ENCODE results near the gene TMEM190. TPM values are rescaled to one million over a fixed set of nuclear protein-coding genes. Genes with fewer than 3 reads are reported as not detected.
A peak's percentile ranks its signal among the peaks of the same experiment; 100 is the strongest.
"Not testable (repeated sequence)": the region's sequence is repeated elsewhere in the genome, so short reads cannot be mapped to it uniquely, and the experiment has no call there.

TMEM190 gene
- polyA plus RNA-seq, 4 donors = 0.30 to 0.31 TPM; not detected in 2

- DNase-seq = peak; percentile 99
- H3K27ac ChIP-seq (ENCODE audit: low read depth in 1 of 3, low read length in 2 of 3) = peak overlapping the region; percentile 95 to 98 (median 97)
- H3K27me3 ChIP-seq (ENCODE audit: control insufficient read depth in 3 of 3, insufficient read depth in 3 of 3, low read length in 3 of 3) = no peaks in the 10 kb centered on the region
- peaks cover 7 to 16% (median 8%) of the 10 kb centered on the region in 3 donors for H3K4me1 ChIP-seq (ENCODE audit: control insufficient read depth in 3 of 3, insufficient read depth in 2 of 3, low read depth in 1 of 3, low read length in 2 of 3)
- 1% methylated on average over 63 to 72 of the region's 72 CpGs for WGBS, 3 donors
- H3K4me3 ChIP-seq (ENCODE audit: low read depth in 1 of 3, low read length in 3 of 3) = peak overlapping the region; percentile 50 to 89 (median 82)
- peaks cover 0 to 13% of the 10 kb centered on the region in 2 donors for H3K9me3 ChIP-seq (ENCODE audit: control insufficient read depth in 2 of 2, insufficient read depth in 1 of 2, low read depth in 1 of 2, low read length in 1 of 2)
- no peak for FAIRE-seq
- peaks cover under 1 to 32% (median 1%) of the 10 kb centered on the region in 3 donors for H3K36me3 ChIP-seq (ENCODE audit: control insufficient read depth in 3 of 3, insufficient read depth in 2 of 3, low read depth in 1 of 3, low read length in 3 of 3)
Measured at GRCh38 chr19:55407800-55408532, 31.3 kb downstream of the TMEM190 start.

GRCh38 chr19:55408533-55408872 is 31.9 kb downstream of the TMEM190 start:
- Histone ChIP-seq H3K4me1 (ENCODE audit: control insufficient read depth in 3 of 3, insufficient read depth in 2 of 3, low read depth in 1 of 3, low read length in 2 of 3) (peaks cover 7 to 16% (median 8%) of the 10 kb centered on the region in 3 donors), H3K36me3 (ENCODE audit: control insufficient read depth in 3 of 3, insufficient read depth in 2 of 3, low read depth in 1 of 3, low read length in 3 of 3) (peaks cover 0 to 28% (median 0%) of the 10 kb centered on the region in 3 donors), H3K27me3 (ENCODE audit: control insufficient read depth in 3 of 3, insufficient read depth in 3 of 3, low read length in 3 of 3) (no peaks in the 10 kb centered on the region), H3K4me3 (ENCODE audit: low read depth in 1 of 3, low read length in 3 of 3) (peak overlapping the region in 2 of 3 donors; percentile 50 to 82), H3K9me3 (ENCODE audit: control insufficient read depth in 2 of 2, insufficient read depth in 1 of 2, low read depth in 1 of 2, low read length in 1 of 2) (peaks cover 0 to 13% of the 10 kb centered on the region in 2 donors), H3K27ac (ENCODE audit: low read depth in 1 of 3, low read length in 2 of 3) (peak overlapping the region; percentile 6 to 98 (median 95))
- WGBS, 3 donors = 68 to 72% (median 69%) methylated on average over 9 of the region's 9 CpGs
- FAIRE-seq (no peak), DNase-seq (no peak)

DNA sequence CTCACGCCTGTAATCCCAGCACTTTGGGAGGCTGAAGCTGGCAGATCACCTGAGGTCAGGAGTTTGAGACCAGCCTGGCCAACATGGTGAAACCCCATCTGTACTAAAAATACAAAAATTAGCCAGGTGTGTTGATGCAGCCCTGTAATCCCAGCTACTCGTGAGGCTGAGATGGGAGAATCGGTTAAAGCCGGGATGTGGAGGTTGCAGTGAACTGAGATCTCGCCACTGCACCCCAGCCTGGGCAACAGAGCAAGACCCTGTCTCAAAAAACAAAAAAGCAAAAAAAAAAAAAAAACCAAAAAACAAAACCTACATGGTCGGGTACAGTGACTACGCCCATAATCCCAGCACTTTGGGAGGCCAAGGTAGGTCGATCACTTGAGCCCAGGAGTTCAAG is 32.6 kb downstream of the TMEM190 start:
- not testable (repeated sequence) for H3K27ac ChIP-seq (ENCODE audit: low read depth in 1 of 3, low read length in 2 of 3); H3K27me3 ChIP-seq (ENCODE audit: control insufficient read depth in 3 of 3, insufficient read depth in 3 of 3, low read length in 3 of 3); DNase-seq; FAIRE-seq; H3K4me3 ChIP-seq (ENCODE audit: low read depth in 1 of 3, low read length in 3 of 3)
- Histone ChIP-seq H3K9me3 (ENCODE audit: control insufficient read depth in 2 of 2, insufficient read depth in 1 of 2, low read depth in 1 of 2, low read length in 1 of 2) (peaks cover 0 to 13% of the 10 kb centered on the region in 2 donors), H3K36me3 (ENCODE audit: control insufficient read depth in 3 of 3, insufficient read depth in 2 of 3, low read depth in 1 of 3, low read length in 3 of 3) (peaks cover 0 to 21% (median 0%) of the 10 kb centered on the region in 3 donors), H3K4me1 (ENCODE audit: control insufficient read depth in 3 of 3, insufficient read depth in 2 of 3, low read depth in 1 of 3, low read length in 2 of 3) (peaks cover 7 to 16% (median 8%) of the 10 kb centered on the region in 3 donors)
- 92 to 95% (median 93%) methylated on average over 8 of the region's 8 CpGs for WGBS, 3 donors

- H3K9me3 ChIP-seq (ENCODE audit: control insufficient read depth in 2 of 2, insufficient read depth in 1 of 2, low read depth in 1 of 2, low read length in 1 of 2) = peaks cover 0 to 13% of the 10 kb centered on the region in 2 donors
- H3K4me1 ChIP-seq (ENCODE audit: control insufficient read depth in 3 of 3, insufficient read depth in 2 of 3, low read depth in 1 of 3, low read length in 2 of 3) = peaks cover 7 to 16% (median 8%) of the 10 kb centered on the region in 3 donors
- H3K27ac ChIP-seq (ENCODE audit: low read depth in 1 of 3, low read length in 2 of 3) = no peak overlapping the region
- WGBS, 3 donors = 87 to 91% (median 91%) methylated on average over 2 of the region's 2 CpGs
- FAIRE-seq (no peak), DNase-seq (no peak)
- peaks cover 0 to 15% (median 0%) of the 10 kb centered on the region in 3 donors for H3K36me3 ChIP-seq (ENCODE audit: control insufficient read depth in 3 of 3, insufficient read depth in 2 of 3, low read depth in 1 of 3, low read length in 3 of 3)
- no peak overlapping the region for H3K4me3 ChIP-seq (ENCODE audit: low read depth in 1 of 3, low read length in 3 of 3)
- no peaks in the 10 kb centered on the region for H3K27me3 ChIP-seq (ENCODE audit: control insufficient read depth in 3 of 3, insufficient read depth in 3 of 3, low read length in 3 of 3)
Measured at GRCh38 chr19:55410168-55410567, 33.5 kb downstream of the TMEM190 start.

GRCh38 chr19:55418185-55418584 is 41.6 kb downstream of the TMEM190 start:
- 7 to 19% (median 8%) methylated on average over 7 of the region's 7 CpGs for WGBS, 3 donors
- H3K36me3 ChIP-seq (ENCODE audit: control insufficient read depth in 3 of 3, insufficient read depth in 2 of 3, low read depth in 1 of 3, low read length in 3 of 3) = no peaks in the 10 kb centered on the region
- H3K27ac ChIP-seq (ENCODE audit: low read depth in 1 of 3, low read length in 2 of 3) = no peak overlapping the region
- H3K9me3 ChIP-seq (ENCODE audit: control insufficient read depth in 2 of 2, insufficient read depth in 1 of 2, low read depth in 1 of 2, low read length in 1 of 2) = peaks cover 0 to 6% of the 10 kb centered on the region in 2 donors
- no peak for FAIRE-seq
- peaks cover 0 to 2% (median 0%) of the 10 kb centered on the region in 3 donors for H3K27me3 ChIP-seq (ENCODE audit: control insufficient read depth in 3 of 3, insufficient read depth in 3 of 3, low read length in 3 of 3)
- DNase-seq = peak; percentile 82 to 86
- H3K4me1 ChIP-seq (ENCODE audit: control insufficient read depth in 3 of 3, insufficient read depth in 2 of 3, low read depth in 1 of 3, low read length in 2 of 3) = no peaks in the 10 kb centered on the region
- no peak overlapping the region for H3K4me3 ChIP-seq (ENCODE audit: low read depth in 1 of 3, low read length in 3 of 3)

GRCh38 chr19:55419103-55419502 is 42.5 kb downstream of the TMEM190 start:
- no peaks in the 10 kb centered on the region for H3K36me3 ChIP-seq (ENCODE audit: control insufficient read depth in 3 of 3, insufficient read depth in 2 of 3, low read depth in 1 of 3, low read length in 3 of 3)
- peaks cover 0 to 3% (median 2%) of the 10 kb centered on the region in 3 donors for H3K27me3 ChIP-seq (ENCODE audit: control insufficient read depth in 3 of 3, insufficient read depth in 3 of 3, low read length in 3 of 3)
- FAIRE-seq (no peak), DNase-seq (no peak)
- WGBS, 3 donors = 50 to 60% (median 54%) methylated on average over 5 of the region's 5 CpGs
- peaks cover 0 to 6% of the 10 kb centered on the region in 2 donors for H3K9me3 ChIP-seq (ENCODE audit: control insufficient read depth in 2 of 2, insufficient read depth in 1 of 2, low read depth in 1 of 2, low read length in 1 of 2)
- no peaks in the 10 kb centered on the region for H3K4me1 ChIP-seq (ENCODE audit: control insufficient read depth in 3 of 3, insufficient read depth in 2 of 3, low read depth in 1 of 3, low read length in 2 of 3)
- no peak overlapping the region for H3K27ac ChIP-seq (ENCODE audit: low read depth in 1 of 3, low read length in 2 of 3)
- no peak overlapping the region for H3K4me3 ChIP-seq (ENCODE audit: low read depth in 1 of 3, low read length in 3 of 3)

- DNase-seq (no peak), FAIRE-seq (no peak)
- 62 to 73% (median 71%) methylated on average over 5 of the region's 5 CpGs for WGBS, 3 donors
- no peaks in the 10 kb centered on the region for H3K4me1 ChIP-seq (ENCODE audit: control insufficient read depth in 3 of 3, insufficient read depth in 2 of 3, low read depth in 1 of 3, low read length in 2 of 3)
- no peaks in the 10 kb centered on the region for H3K36me3 ChIP-seq (ENCODE audit: control insufficient read depth in 3 of 3, insufficient read depth in 2 of 3, low read depth in 1 of 3, low read length in 3 of 3)
- peaks cover 0 to 8% of the 10 kb centered on the region in 2 donors for H3K9me3 ChIP-seq (ENCODE audit: control insufficient read depth in 2 of 2, insufficient read depth in 1 of 2, low read depth in 1 of 2, low read length in 1 of 2)
- H3K27me3 ChIP-seq (ENCODE audit: control insufficient read depth in 3 of 3, insufficient read depth in 3 of 3, low read length in 3 of 3) = peaks cover 0 to 4% (median 3%) of the 10 kb centered on the region in 3 donors
- no peak overlapping the region for H3K27ac ChIP-seq (ENCODE audit: low read depth in 1 of 3, low read length in 2 of 3)
- no peak overlapping the region for H3K4me3 ChIP-seq (ENCODE audit: low read depth in 1 of 3, low read length in 3 of 3)
Measured at GRCh38 chr19:55419624-55420236, 43.1 kb downstream of the TMEM190 start.

DNA sequence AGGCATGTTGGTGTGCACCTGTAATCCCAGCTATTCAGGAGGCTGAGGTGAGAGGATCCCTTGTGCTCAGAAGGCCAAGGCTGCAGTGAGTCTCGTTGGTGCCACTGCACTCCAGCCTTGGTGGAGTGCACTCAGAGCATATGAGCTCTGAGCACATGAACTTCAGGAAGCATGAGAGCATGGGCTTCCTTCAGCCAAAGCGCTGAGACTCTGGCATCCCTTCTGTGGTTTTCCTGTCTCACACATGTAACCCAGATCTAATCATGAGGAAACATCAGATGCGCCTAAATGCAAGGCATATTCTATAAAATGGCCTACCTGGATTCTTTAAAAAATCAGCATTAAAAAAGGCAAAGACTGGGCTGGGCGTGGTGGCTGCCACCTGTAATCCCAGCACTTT is 44.7 kb downstream of the TMEM190 start:
- not testable (repeated sequence) for H3K4me3 ChIP-seq (ENCODE audit: low read depth in 1 of 3, low read length in 3 of 3); H3K36me3 ChIP-seq (ENCODE audit: control insufficient read depth in 3 of 3, insufficient read depth in 2 of 3, low read depth in 1 of 3, low read length in 3 of 3); H3K9me3 ChIP-seq (ENCODE audit: control insufficient read depth in 2 of 2, insufficient read depth in 1 of 2, low read depth in 1 of 2, low read length in 1 of 2); DNase-seq; H3K27me3 ChIP-seq (ENCODE audit: control insufficient read depth in 3 of 3, insufficient read depth in 3 of 3, low read length in 3 of 3); H3K4me1 ChIP-seq (ENCODE audit: control insufficient read depth in 3 of 3, insufficient read depth in 2 of 3, low read depth in 1 of 3, low read length in 2 of 3); FAIRE-seq; H3K27ac ChIP-seq (ENCODE audit: low read depth in 1 of 3, low read length in 2 of 3)
- 47 to 61% (median 59%) methylated on average over 4 of the region's 4 CpGs for WGBS, 3 donors
